SK-N-SH treated with all-trans-retinoic acid at 6 μM for 48 hours (cell line): ENCODE measurements around the gene ITLN1.
"Not testable (repeated sequence)": the region's sequence is repeated elsewhere in the genome, so short reads cannot be mapped to it uniquely, and the experiment has no call there.

Source experiments
- ATAC-seq: fragments of 200-7000 bp; cut with Tn5 transposase; 3 replicates; pipeline ENCODE4 v1.9.1; 2020; ENCODE audit warnings: mild to moderate bottlenecking, moderate library complexity
- ARNTL ChIP-seq: fragments of 450-650 bp; formaldehyde crosslinking; IDR thresholded peaks from 2 replicates; pipeline ENCODE4 v1.5.0; 2020; ENCODE audit warnings: low read depth, mild to moderate bottlenecking, moderate library complexity, borderline replicate concordance
- BACH2 ChIP-seq: fragments of 250-450 bp; sonication (Bioruptor Pico); IDR thresholded peaks from 2 replicates; pipeline ENCODE4 v1.9.0; 2021; ENCODE audit warnings: mild to moderate bottlenecking, borderline replicate concordance
- CREB5 ChIP-seq: fragments of 250-450 bp; sonication (Bioruptor Pico); IDR thresholded peaks from 2 replicates; pipeline ENCODE4 v1.5.1; 2020; ENCODE audit warnings: low read depth, mild to moderate bottlenecking, moderate library complexity
- CSDC2 ChIP-seq: fragments of 250-450 bp; sonication (Bioruptor Pico); IDR thresholded peaks from 2 replicates; pipeline ENCODE4 v1.5.0; 2020; ENCODE audit warnings: mild to moderate bottlenecking, moderate library complexity
- ESRRG ChIP-seq: fragments of 250-450 bp; sonication (Bioruptor Pico); IDR thresholded peaks from 2 replicates; pipeline ENCODE4 v1.6.1; 2021; ENCODE audit warnings: mild to moderate bottlenecking
- GLIS3 ChIP-seq: fragments of 250-450 bp; sonication (Bioruptor Pico); IDR thresholded peaks from 2 replicates; pipeline ENCODE4 v1.5.0; 2020; ENCODE audit warnings: mild to moderate bottlenecking, moderate library complexity
- ISL1 ChIP-seq: fragments of 250-450 bp; sonication (Bioruptor Pico); IDR thresholded peaks from 2 replicates; pipeline ENCODE4 v2.1.2; 2022; ENCODE audit warnings: mild to moderate bottlenecking, moderate library complexity
- PPARA ChIP-seq: fragments of 250-450 bp; sonication (Bioruptor Pico); IDR thresholded peaks from 2 replicates; pipeline ENCODE4 v1.5.0; 2020; ENCODE audit warnings: mild to moderate bottlenecking, borderline replicate concordance
- RARB ChIP-seq: fragments of 250-450 bp; sonication (Bioruptor Pico); IDR thresholded peaks from 2 replicates; pipeline ENCODE4 v1.8.0; 2021; ENCODE audit warnings: mild to moderate bottlenecking, moderate library complexity
- SNAI2 ChIP-seq: fragments of 250-450 bp; sonication (Bioruptor Pico); IDR thresholded peaks from 2 replicates; pipeline ENCODE4 v1.5.0; 2020; ENCODE audit warnings: mild to moderate bottlenecking, moderate library complexity
- TCF4 ChIP-seq: fragments of 250-450 bp; sonication (Bioruptor Pico); IDR thresholded peaks from 2 replicates; pipeline ENCODE4 v1.8.0; 2021; ENCODE audit warnings: mild to moderate bottlenecking, moderate library complexity, borderline replicate concordance
- TOX ChIP-seq: fragments of 250-450 bp; sonication (Bioruptor Pico); IDR thresholded peaks from 2 replicates; pipeline ENCODE4 v1.8.0; 2021; ENCODE audit warnings: mild to moderate bottlenecking, moderate library complexity, borderline replicate concordance
- TSHZ2 ChIP-seq: fragments of 250-450 bp; sonication (Bioruptor Pico); IDR thresholded peaks from 2 replicates; pipeline ENCODE4 v1.5.0; 2020; ENCODE audit warnings: mild to moderate bottlenecking, moderate library complexity
- ZC3H10 ChIP-seq: fragments of 250-450 bp; sonication (Bioruptor Pico); IDR thresholded peaks from 2 replicates; pipeline ENCODE4 v1.5.1; 2021; ENCODE audit warnings: mild to moderate bottlenecking, moderate library complexity
- ZFP3 ChIP-seq: fragments of 250-450 bp; sonication (Bioruptor Pico); IDR thresholded peaks from 2 replicates; pipeline ENCODE4 v1.5.0; 2020; ENCODE audit warnings: mild to moderate bottlenecking, moderate library complexity
- ZNF70 ChIP-seq: fragments of 450-650 bp; formaldehyde crosslinking; IDR thresholded peaks from 2 replicates; pipeline ENCODE4 v1.5.0; 2020; ENCODE audit warnings: mild to moderate bottlenecking, moderate library complexity
- ZNF8 ChIP-seq: fragments of 450-650 bp; formaldehyde crosslinking; IDR thresholded peaks from 2 replicates; pipeline ENCODE4 v1.5.0; 2020; ENCODE audit warnings: mild to moderate bottlenecking, moderate library complexity
- TF ChIP-seq, protein P1 (sequence below): fragments of 250-450 bp; sonication (Bioruptor Pico); IDR thresholded peaks from 2 replicates; pipeline ENCODE4 v1.8.0; 2021; ENCODE audit warnings: low read depth, mild to moderate bottlenecking, moderate library complexity, borderline replicate concordance
- TF ChIP-seq, protein P2 (sequence below): fragments of 250-450 bp; sonication (Bioruptor Pico); IDR thresholded peaks from 2 replicates; pipeline ENCODE4 v1.8.0; 2020; ENCODE audit warnings: mild to moderate bottlenecking, moderate library complexity, borderline replicate concordance
- TF ChIP-seq, protein P3 (sequence below): fragments of 250-450 bp; sonication (Bioruptor Pico); IDR thresholded peaks from 2 replicates; pipeline ENCODE4 v1.5.1; 2021; ENCODE audit warnings: mild to moderate bottlenecking, moderate library complexity

ITLN1 gene

GRCh38 chr1:160907976-160908375 lies 23.0 kb upstream of the ITLN1 start:
- TF ChIP-seq CSDC2 (CRISPR knock-in tag) (no peak), ZFP3 (no peak), ESRRG (CRISPR knock-in tag) (no peak), PPARA (CRISPR knock-in tag) (no peak), CREB5 (CRISPR knock-in tag) (no peak)
- TF ChIP-seq, all 23 proteins: peak for 0

DNA sequence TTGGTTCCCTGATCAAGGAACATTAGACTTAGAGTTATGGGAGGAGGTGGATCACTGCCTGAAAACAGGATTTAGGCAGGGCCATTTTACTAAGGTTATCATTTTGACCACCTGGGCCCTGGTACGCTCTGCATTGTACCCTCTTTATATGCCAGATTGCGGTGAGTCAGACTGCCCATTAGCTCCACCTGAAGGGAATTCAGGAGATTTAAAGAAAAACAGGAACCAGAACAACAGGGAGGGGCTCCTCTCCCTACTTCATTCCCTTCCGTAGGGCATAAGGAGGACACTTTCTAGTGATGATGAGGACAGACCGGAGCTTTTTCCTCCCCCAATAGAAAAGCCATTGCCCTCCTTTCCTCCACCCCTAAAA lies 20.6 kb upstream of the ITLN1 start:
- TF ChIP-seq TOX (CRISPR knock-in tag) (no peak), GLIS3 (no peak), RARB (no peak), ARNTL (CRISPR knock-in tag) (no peak)
- ATAC-seq = no peak

More at GRCh38 chr1:160907976-160908375, 23.0 kb upstream of the ITLN1 start:
- ATAC-seq = no peak

DNA sequence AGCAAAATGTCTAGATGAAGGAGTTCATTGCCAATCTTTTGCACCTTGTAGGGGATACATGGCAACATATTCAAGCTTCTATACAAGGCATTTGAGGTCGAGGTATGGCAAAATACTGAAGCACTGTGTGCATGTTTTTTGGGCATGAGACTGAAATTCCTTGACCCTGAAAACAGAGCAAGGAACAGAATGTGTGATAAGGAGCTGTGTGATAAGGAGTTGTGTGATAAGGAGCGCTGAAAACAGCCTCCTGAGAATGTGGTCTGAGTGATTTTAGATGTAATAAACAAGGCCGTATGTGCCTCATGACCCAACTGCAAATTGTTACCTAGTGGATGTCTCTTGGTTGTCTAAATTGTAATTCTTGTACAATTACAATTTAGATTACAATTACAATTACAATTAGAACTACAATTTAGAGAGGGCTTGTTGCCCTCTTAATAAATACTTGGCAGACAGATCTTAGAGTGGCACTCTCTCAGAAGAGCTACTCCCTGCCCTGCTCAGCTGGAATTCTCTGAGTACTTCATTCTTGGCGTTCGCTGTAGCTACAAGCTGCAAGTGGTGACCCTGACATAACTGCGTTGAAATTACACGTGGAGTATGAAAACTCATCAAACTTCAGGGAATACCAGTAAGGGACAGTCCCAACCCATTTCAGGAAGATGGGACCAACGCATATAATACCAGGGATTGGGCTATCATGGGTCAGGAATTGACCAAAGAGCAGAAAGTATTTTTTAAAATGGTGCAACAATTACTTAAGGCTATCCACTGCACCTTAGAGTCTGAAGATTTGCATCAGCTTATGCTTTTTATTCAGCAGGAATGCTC lies 20.0 kb upstream of the ITLN1 start:
- TF ChIP-seq ISL1 (CRISPR knock-in tag) = no peak
- no peak for TF ChIP-seq ZC3H10 (CRISPR knock-in tag)
- no peak for TF ChIP-seq ZNF8 (CRISPR knock-in tag)
- TF ChIP-seq, protein P1, sequence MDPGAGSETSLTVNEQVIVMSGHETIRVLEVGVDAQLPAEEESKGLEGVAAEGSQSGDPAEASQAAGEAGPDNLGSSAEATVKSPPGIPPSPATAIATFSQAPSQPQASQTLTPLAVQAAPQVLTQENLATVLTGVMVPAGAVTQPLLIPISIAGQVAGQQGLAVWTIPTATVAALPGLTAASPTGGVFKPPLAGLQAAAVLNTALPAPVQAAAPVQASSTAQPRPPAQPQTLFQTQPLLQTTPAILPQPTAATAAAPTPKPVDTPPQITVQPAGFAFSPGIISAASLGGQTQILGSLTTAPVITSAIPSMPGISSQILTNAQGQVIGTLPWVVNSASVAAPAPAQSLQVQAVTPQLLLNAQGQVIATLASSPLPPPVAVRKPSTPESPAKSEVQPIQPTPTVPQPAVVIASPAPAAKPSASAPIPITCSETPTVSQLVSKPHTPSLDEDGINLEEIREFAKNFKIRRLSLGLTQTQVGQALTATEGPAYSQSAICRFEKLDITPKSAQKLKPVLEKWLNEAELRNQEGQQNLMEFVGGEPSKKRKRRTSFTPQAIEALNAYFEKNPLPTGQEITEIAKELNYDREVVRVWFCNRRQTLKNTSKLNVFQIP = no peak
- TF ChIP-seq ZFP3 = no peak
- ATAC-seq = no peak

- not testable (repeated sequence) for ATAC-seq
Observed at GRCh38 chr1:160902251-160902650, 17.3 kb upstream of the ITLN1 start.

DNA sequence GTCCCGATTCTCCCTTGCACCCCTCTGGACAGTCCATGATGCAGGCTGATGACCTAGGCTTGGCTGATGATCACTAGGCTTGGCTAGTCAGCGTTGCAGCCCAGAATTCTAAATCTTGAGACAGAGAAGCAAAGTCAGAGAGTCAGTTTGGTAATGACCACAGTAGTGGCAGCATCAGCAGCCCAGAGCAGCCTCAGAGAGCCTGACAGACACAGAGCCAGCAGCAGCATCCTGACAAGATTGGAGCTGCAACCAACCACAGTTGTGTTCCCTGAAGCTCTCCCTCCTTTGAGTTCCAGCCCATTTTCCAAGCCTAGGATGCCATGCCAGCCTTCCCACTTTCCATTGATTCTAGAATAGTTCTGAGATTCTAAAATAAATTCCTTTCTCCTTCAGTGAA lies 16.8 kb upstream of the ITLN1 start:
- no peak; the same call in 2 of the 3 replicates for ATAC-seq
- TF ChIP-seq GLIS3 (no peak), ESRRG (CRISPR knock-in tag) (no peak), ZNF70 (CRISPR knock-in tag) (no peak), SNAI2 (CRISPR knock-in tag) (no peak), TCF4 (CRISPR knock-in tag) (no peak), TSHZ2 (no peak), RARB (no peak), ZC3H10 (CRISPR knock-in tag) (no peak), BACH2 (no peak), ZFP3 (no peak)
- TF ChIP-seq, protein P2, sequence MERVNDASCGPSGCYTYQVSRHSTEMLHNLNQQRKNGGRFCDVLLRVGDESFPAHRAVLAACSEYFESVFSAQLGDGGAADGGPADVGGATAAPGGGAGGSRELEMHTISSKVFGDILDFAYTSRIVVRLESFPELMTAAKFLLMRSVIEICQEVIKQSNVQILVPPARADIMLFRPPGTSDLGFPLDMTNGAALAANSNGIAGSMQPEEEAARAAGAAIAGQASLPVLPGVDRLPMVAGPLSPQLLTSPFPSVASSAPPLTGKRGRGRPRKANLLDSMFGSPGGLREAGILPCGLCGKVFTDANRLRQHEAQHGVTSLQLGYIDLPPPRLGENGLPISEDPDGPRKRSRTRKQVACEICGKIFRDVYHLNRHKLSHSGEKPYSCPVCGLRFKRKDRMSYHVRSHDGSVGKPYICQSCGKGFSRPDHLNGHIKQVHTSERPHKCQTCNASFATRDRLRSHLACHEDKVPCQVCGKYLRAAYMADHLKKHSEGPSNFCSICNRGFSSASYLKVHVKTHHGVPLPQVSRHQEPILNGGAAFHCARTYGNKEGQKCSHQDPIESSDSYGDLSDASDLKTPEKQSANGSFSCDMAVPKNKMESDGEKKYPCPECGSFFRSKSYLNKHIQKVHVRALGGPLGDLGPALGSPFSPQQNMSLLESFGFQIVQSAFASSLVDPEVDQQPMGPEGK (CRISPR knock-in tag) = no peak
- TF ChIP-seq, protein P3, sequence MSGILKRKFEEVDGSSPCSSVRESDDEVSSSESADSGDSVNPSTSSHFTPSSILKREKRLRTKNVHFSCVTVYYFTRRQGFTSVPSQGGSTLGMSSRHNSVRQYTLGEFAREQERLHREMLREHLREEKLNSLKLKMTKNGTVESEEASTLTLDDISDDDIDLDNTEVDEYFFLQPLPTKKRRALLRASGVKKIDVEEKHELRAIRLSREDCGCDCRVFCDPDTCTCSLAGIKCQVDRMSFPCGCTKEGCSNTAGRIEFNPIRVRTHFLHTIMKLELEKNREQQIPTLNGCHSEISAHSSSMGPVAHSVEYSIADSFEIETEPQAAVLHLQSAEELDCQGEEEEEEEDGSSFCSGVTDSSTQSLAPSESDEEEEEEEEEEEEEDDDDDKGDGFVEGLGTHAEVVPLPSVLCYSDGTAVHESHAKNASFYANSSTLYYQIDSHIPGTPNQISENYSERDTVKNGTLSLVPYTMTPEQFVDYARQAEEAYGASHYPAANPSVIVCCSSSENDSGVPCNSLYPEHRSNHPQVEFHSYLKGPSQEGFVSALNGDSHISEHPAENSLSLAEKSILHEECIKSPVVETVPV (CRISPR knock-in tag) = no peak

DNA sequence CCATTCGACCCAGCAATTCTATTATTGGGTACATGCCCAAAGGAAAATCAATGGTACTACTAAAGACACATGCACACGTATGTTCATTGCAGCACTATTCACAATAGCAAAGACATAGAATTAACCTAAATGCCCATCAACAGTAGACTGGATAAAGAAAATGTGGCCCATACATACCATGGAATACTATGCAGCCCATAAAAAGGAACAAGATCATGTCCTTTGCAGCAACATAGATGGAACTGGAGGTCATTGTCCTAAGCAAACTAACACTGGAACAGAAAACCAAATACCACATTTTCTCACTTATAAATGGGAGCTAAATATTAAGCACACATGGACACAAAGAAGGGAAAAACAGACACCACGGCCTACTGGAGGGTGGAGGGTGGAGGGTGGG lies 15.7 kb upstream of the ITLN1 start:
- not testable (repeated sequence) for ATAC-seq

- not testable (repeated sequence) for ATAC-seq
Observed at GRCh38 chr1:160894368-160895135, 9.6 kb upstream of the ITLN1 start.
